SK-N-SH treated with all-trans-retinoic acid at 6 μM for 48 hours (cell line): ENCODE results near the gene IGF1.

Experiments used
- BACH2 ChIP-seq: fragments of 250-450 bp; sonication (Bioruptor Pico); IDR thresholded peaks from 2 replicates; pipeline ENCODE4 v1.9.0; 2021; ENCODE audit warnings: mild to moderate bottlenecking, borderline replicate concordance
- CREB5 ChIP-seq: fragments of 250-450 bp; sonication (Bioruptor Pico); IDR thresholded peaks from 2 replicates; pipeline ENCODE4 v1.5.1; 2020; ENCODE audit warnings: low read depth, mild to moderate bottlenecking, moderate library complexity
- ISL1 ChIP-seq: fragments of 250-450 bp; sonication (Bioruptor Pico); IDR thresholded peaks from 2 replicates; pipeline ENCODE4 v2.1.2; 2022; ENCODE audit warnings: mild to moderate bottlenecking, moderate library complexity
- OSR1 ChIP-seq: fragments of 250-450 bp; sonication (Bioruptor Pico); IDR thresholded peaks from 2 replicates; pipeline ENCODE4 v1.8.0; 2022; ENCODE audit warnings: moderate library complexity, mild to moderate bottlenecking, inconsistent platforms
- PATZ1 ChIP-seq: fragments of 250-450 bp; sonication (Bioruptor Pico); IDR thresholded peaks from 2 replicates; pipeline ENCODE4 v1.8.0; 2020; ENCODE audit warnings: mild to moderate bottlenecking, moderate library complexity, borderline replicate concordance
- SNAI2 ChIP-seq: fragments of 250-450 bp; sonication (Bioruptor Pico); IDR thresholded peaks from 2 replicates; pipeline ENCODE4 v1.5.0; 2020; ENCODE audit warnings: mild to moderate bottlenecking, moderate library complexity
- TCF4 ChIP-seq: fragments of 250-450 bp; sonication (Bioruptor Pico); IDR thresholded peaks from 2 replicates; pipeline ENCODE4 v1.8.0; 2021; ENCODE audit warnings: mild to moderate bottlenecking, moderate library complexity, borderline replicate concordance
- TOX ChIP-seq: fragments of 250-450 bp; sonication (Bioruptor Pico); IDR thresholded peaks from 2 replicates; pipeline ENCODE4 v1.8.0; 2021; ENCODE audit warnings: mild to moderate bottlenecking, moderate library complexity, borderline replicate concordance
- TSHZ2 ChIP-seq: fragments of 250-450 bp; sonication (Bioruptor Pico); IDR thresholded peaks from 2 replicates; pipeline ENCODE4 v1.5.0; 2020; ENCODE audit warnings: mild to moderate bottlenecking, moderate library complexity
- ZFP3 ChIP-seq: fragments of 250-450 bp; sonication (Bioruptor Pico); IDR thresholded peaks from 2 replicates; pipeline ENCODE4 v1.5.0; 2020; ENCODE audit warnings: mild to moderate bottlenecking, moderate library complexity
- ZFP30 ChIP-seq: fragments of 450-650 bp; formaldehyde crosslinking; IDR thresholded peaks from 2 replicates; pipeline ENCODE4 v1.5.0; 2022; ENCODE audit warnings: mild to moderate bottlenecking, moderate library complexity
- ZNF565 ChIP-seq: fragments of 450-650 bp; formaldehyde crosslinking; conservative IDR thresholded peaks from 2 replicates; pipeline ENCODE4 v1.5.0; 2020; ENCODE audit warnings: low read depth, mild to moderate bottlenecking, moderate library complexity
- ZNF8 ChIP-seq: fragments of 450-650 bp; formaldehyde crosslinking; IDR thresholded peaks from 2 replicates; pipeline ENCODE4 v1.5.0; 2020; ENCODE audit warnings: mild to moderate bottlenecking, moderate library complexity

GRCh38 chr12:102433304-102433703 lies 47.1 kb downstream of the IGF1 start:
- TF ChIP-seq ZFP3 (CRISPR knock-in tag) (no peak), TCF4 (CRISPR knock-in tag) (no peak), TSHZ2 (CRISPR knock-in tag) (no peak), SNAI2 (no peak), PATZ1 (CRISPR knock-in tag) (no peak), OSR1 (CRISPR knock-in tag) (no peak), TOX (CRISPR knock-in tag) (no peak), ZFP30 (no peak), BACH2 (no peak), ISL1 (CRISPR knock-in tag) (no peak), ZNF565 (CRISPR knock-in tag) (no peak), ZNF8 (no peak), CREB5 (no peak)
